ENCODE measurements around the gene IFRD2.

Gene IFRD2

DNA sequence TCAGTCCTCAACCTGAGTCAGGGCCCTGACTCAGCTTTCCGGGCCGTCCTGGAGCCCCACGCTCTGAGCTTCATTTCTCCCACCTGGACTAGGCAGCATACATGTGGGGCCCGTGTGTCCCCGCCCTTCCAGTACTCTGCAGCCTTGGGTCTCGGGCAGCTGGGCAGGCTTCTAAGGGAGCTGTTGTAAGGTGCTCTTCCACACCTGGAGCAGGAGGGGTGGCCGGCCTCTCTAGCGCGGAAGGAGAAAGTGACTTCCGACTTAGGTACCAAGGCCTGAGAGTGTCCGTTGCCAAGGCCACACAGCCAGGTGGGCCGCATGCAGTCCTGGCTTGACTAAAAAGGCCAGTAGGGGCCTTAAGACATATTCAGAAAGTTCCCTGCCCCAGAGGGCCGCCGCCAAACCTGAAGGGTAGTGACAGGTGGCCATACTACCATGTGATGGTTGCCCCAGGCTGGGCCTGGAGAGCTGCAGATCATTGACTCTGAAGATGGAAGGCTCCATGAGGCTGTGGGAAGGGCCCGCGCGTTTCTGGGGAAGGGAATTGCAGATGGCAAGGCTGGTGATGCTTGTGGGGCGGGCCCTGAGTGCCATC lies 32.7 kb downstream of the IFRD2 start:
- no peaks in the 10 kb centered on the region for H3K9me3 ChIP-seq (ENCODE audit: control insufficient read depth, low read length)
- WGBS, 2 experiments, result 70% methylated on average over 18 of the region's 18 CpGs
- peaks cover 47% of the 10 kb centered on the region for H3K4me1 ChIP-seq (ENCODE audit: control insufficient read depth, insufficient read depth, low read length)
- peaks cover 16% of the 10 kb centered on the region for H3K36me3 ChIP-seq (ENCODE audit: control insufficient read depth, insufficient read depth, low read length)
- peak overlapping the region; percentile 51 for H3K27ac ChIP-seq (ENCODE audit: insufficient read depth, low read depth, low read length, poor library complexity, severe bottlenecking)
- no peak overlapping the region for H3K4me3 ChIP-seq (ENCODE audit: insufficient read depth, low read depth, low read length)
- no peaks in the 10 kb centered on the region for H3K27me3 ChIP-seq (ENCODE audit: control insufficient read depth, insufficient read depth, low read length, poor library complexity, severe bottlenecking)

GRCh38 chr3:50258979-50259378 lies 33.2 kb downstream of the IFRD2 start:
- Histone ChIP-seq H3K36me3 (ENCODE audit: control insufficient read depth, insufficient read depth, low read length) (peaks cover 18% of the 10 kb centered on the region), H3K9me3 (ENCODE audit: control insufficient read depth, low read length) (no peaks in the 10 kb centered on the region), H3K27ac (ENCODE audit: insufficient read depth, low read depth, low read length, poor library complexity, severe bottlenecking) (no peak overlapping the region), H3K4me3 (ENCODE audit: insufficient read depth, low read depth, low read length) (no peak overlapping the region), H3K27me3 (ENCODE audit: control insufficient read depth, insufficient read depth, low read length, poor library complexity, severe bottlenecking) (no peaks in the 10 kb centered on the region), H3K4me1 (ENCODE audit: control insufficient read depth, insufficient read depth, low read length) (peaks cover 43% of the 10 kb centered on the region)
- WGBS, 2 experiments, result 90 to 91% methylated on average over 16 of the region's 16 CpGs

GRCh38 chr3:50258029-50258680 lies 34.1 kb downstream of the IFRD2 start:
- WGBS, 2 experiments, result 91 to 92% methylated on average over 16 to 17 of the region's 17 CpGs
- Histone ChIP-seq H3K27me3 (ENCODE audit: control insufficient read depth, insufficient read depth, low read length, poor library complexity, severe bottlenecking) (no peaks in the 10 kb centered on the region), H3K4me1 (ENCODE audit: control insufficient read depth, insufficient read depth, low read length) (peaks cover 36% of the 10 kb centered on the region), H3K27ac (ENCODE audit: insufficient read depth, low read depth, low read length, poor library complexity, severe bottlenecking) (peak overlapping the region; percentile 76), H3K4me3 (ENCODE audit: insufficient read depth, low read depth, low read length) (no peak overlapping the region), H3K9me3 (ENCODE audit: control insufficient read depth, low read length) (no peaks in the 10 kb centered on the region), H3K36me3 (ENCODE audit: control insufficient read depth, insufficient read depth, low read length) (peaks cover 20% of the 10 kb centered on the region)

DNA sequence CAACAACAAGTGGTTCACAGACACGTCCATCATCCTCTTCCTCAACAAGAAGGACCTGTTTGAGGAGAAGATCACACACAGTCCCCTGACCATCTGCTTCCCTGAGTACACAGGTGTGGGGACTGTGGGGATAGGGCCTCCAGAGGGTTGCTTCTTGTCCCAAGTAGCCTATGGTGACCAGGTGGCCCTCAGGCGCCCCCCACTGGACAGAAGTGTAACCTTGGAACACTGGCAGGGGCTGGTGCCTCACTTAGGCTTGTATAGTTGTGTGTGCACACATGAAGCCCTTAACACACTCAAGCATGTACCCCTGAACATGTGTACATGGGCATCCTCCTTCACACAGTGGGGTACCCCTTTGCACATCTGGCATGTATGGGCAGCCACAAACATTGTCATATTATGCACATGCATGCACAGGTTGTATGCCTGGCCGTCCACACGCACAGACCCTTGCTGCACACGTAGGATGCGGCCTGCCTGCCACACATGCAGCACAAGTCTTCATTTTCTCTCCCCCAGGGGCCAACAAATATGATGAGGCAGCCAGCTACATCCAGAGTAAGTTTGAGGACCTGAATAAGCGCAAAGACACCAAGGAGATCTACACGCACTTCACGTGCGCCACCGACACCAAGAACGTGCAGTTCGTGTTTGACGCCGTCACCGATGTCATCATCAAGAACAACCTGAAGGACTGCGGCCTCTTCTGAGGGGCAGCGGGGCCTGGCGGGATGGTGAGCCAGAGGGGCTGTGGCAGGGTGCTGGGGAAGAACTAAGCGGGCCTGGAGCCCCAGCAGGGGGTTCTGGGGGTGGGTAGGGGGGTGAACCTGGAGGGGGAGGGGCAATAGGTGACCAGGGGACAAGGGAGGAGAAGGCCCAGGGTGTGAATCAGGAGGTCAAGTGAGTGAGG lies 35.0 kb downstream of the IFRD2 start:
- Histone ChIP-seq H3K27ac (ENCODE audit: insufficient read depth, low read depth, low read length, poor library complexity, severe bottlenecking) (no peak overlapping the region), H3K4me1 (ENCODE audit: control insufficient read depth, insufficient read depth, low read length) (peaks cover 31% of the 10 kb centered on the region), H3K36me3 (ENCODE audit: control insufficient read depth, insufficient read depth, low read length) (peaks cover 29% of the 10 kb centered on the region), H3K4me3 (ENCODE audit: insufficient read depth, low read depth, low read length) (no peak overlapping the region), H3K27me3 (ENCODE audit: control insufficient read depth, insufficient read depth, low read length, poor library complexity, severe bottlenecking) (no peaks in the 10 kb centered on the region), H3K9me3 (ENCODE audit: control insufficient read depth, low read length) (no peaks in the 10 kb centered on the region)
- WGBS, 2 experiments, result 91% methylated on average over 20 of the region's 20 CpGs

DNA sequence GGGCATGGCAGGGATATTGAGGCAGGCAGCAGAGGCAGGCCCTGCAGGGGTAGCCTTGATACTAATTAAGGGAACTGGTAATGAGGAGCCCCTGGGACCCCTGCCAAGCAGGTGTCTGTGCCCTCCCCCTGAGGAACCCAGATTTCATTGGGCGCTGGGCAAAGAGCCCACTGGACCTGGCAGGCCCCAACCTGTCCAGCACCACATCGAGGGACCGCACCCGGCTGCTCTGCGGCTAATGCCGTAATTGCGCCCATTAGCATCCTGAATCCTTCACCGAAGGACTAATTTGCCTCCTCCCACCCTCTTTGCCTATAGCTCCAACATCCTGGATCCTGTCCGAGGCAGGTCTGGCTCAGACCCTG lies 37.0 kb downstream of the IFRD2 start:
- 96% methylated on average over 9 of the region's 9 CpGs for WGBS, 2 experiments
- no peaks in the 10 kb centered on the region for H3K27me3 ChIP-seq (ENCODE audit: control insufficient read depth, insufficient read depth, low read length, poor library complexity, severe bottlenecking)
- H3K27ac ChIP-seq (ENCODE audit: insufficient read depth, low read depth, low read length, poor library complexity, severe bottlenecking), result no peak overlapping the region
- H3K36me3 ChIP-seq (ENCODE audit: control insufficient read depth, insufficient read depth, low read length), result peaks cover 38% of the 10 kb centered on the region
- H3K4me3 ChIP-seq (ENCODE audit: insufficient read depth, low read depth, low read length), result no peak overlapping the region
- H3K4me1 ChIP-seq (ENCODE audit: control insufficient read depth, insufficient read depth, low read length), result peaks cover 17% of the 10 kb centered on the region
- no peaks in the 10 kb centered on the region for H3K9me3 ChIP-seq (ENCODE audit: control insufficient read depth, low read length)

- Histone ChIP-seq H3K4me1 (ENCODE audit: control insufficient read depth, insufficient read depth, low read length) (peaks cover 16% of the 10 kb centered on the region), H3K27me3 (ENCODE audit: control insufficient read depth, insufficient read depth, low read length, poor library complexity, severe bottlenecking) (no peaks in the 10 kb centered on the region), H3K36me3 (ENCODE audit: control insufficient read depth, insufficient read depth, low read length) (peaks cover 43% of the 10 kb centered on the region), H3K4me3 (ENCODE audit: insufficient read depth, low read depth, low read length) (no peak overlapping the region), H3K9me3 (ENCODE audit: control insufficient read depth, low read length) (no peaks in the 10 kb centered on the region), H3K27ac (ENCODE audit: insufficient read depth, low read depth, low read length, poor library complexity, severe bottlenecking) (no peak overlapping the region)
- 93 to 94% methylated on average over 8 of the region's 8 CpGs for WGBS, 2 experiments
Observed at GRCh38 chr3:50254577-50255250, 37.5 kb downstream of the IFRD2 start.

GRCh38 chr3:50251220-50251619 lies 41.0 kb downstream of the IFRD2 start:
- H3K36me3 ChIP-seq (ENCODE audit: control insufficient read depth, insufficient read depth, low read length), result peaks cover 33% of the 10 kb centered on the region
- 96% methylated on average over 8 of the region's 8 CpGs for WGBS, 2 experiments
- peaks cover 18% of the 10 kb centered on the region for H3K4me1 ChIP-seq (ENCODE audit: control insufficient read depth, insufficient read depth, low read length)
- no peaks in the 10 kb centered on the region for H3K9me3 ChIP-seq (ENCODE audit: control insufficient read depth, low read length)
- no peak overlapping the region for H3K27ac ChIP-seq (ENCODE audit: insufficient read depth, low read depth, low read length, poor library complexity, severe bottlenecking)
- no peaks in the 10 kb centered on the region for H3K27me3 ChIP-seq (ENCODE audit: control insufficient read depth, insufficient read depth, low read length, poor library complexity, severe bottlenecking)
- no peak overlapping the region for H3K4me3 ChIP-seq (ENCODE audit: insufficient read depth, low read depth, low read length)

GRCh38 chr3:50250514-50250913 lies 41.7 kb downstream of the IFRD2 start:
- Histone ChIP-seq H3K9me3 (ENCODE audit: control insufficient read depth, low read length) (no peaks in the 10 kb centered on the region), H3K27ac (ENCODE audit: insufficient read depth, low read depth, low read length, poor library complexity, severe bottlenecking) (no peak overlapping the region), H3K36me3 (ENCODE audit: control insufficient read depth, insufficient read depth, low read length) (peaks cover 29% of the 10 kb centered on the region), H3K4me1 (ENCODE audit: control insufficient read depth, insufficient read depth, low read length) (peaks cover 24% of the 10 kb centered on the region), H3K27me3 (ENCODE audit: control insufficient read depth, insufficient read depth, low read length, poor library complexity, severe bottlenecking) (no peaks in the 10 kb centered on the region), H3K4me3 (ENCODE audit: insufficient read depth, low read depth, low read length) (no peak overlapping the region)
- WGBS, 2 experiments, result 95 to 96% methylated on average over 4 of the region's 4 CpGs

- WGBS, 2 experiments, result 93 to 96% methylated on average over 5 of the region's 5 CpGs
- Histone ChIP-seq H3K36me3 (ENCODE audit: control insufficient read depth, insufficient read depth, low read length) (peaks cover 27% of the 10 kb centered on the region), H3K27me3 (ENCODE audit: control insufficient read depth, insufficient read depth, low read length, poor library complexity, severe bottlenecking) (no peaks in the 10 kb centered on the region), H3K4me3 (ENCODE audit: insufficient read depth, low read depth, low read length) (no peak overlapping the region), H3K9me3 (ENCODE audit: control insufficient read depth, low read length) (no peaks in the 10 kb centered on the region), H3K27ac (ENCODE audit: insufficient read depth, low read depth, low read length, poor library complexity, severe bottlenecking) (no peak overlapping the region), H3K4me1 (ENCODE audit: control insufficient read depth, insufficient read depth, low read length) (peaks cover 33% of the 10 kb centered on the region)
Observed at GRCh38 chr3:50249457-50249856, 42.8 kb downstream of the IFRD2 start.

GRCh38 chr3:50248387-50248786 lies 43.8 kb downstream of the IFRD2 start:
- Histone ChIP-seq H3K4me3 (ENCODE audit: insufficient read depth, low read depth, low read length) (no peak overlapping the region), H3K27ac (ENCODE audit: insufficient read depth, low read depth, low read length, poor library complexity, severe bottlenecking) (no peak overlapping the region), H3K9me3 (ENCODE audit: control insufficient read depth, low read length) (no peaks in the 10 kb centered on the region), H3K36me3 (ENCODE audit: control insufficient read depth, insufficient read depth, low read length) (peaks cover 25% of the 10 kb centered on the region), H3K4me1 (ENCODE audit: control insufficient read depth, insufficient read depth, low read length) (peaks cover 36% of the 10 kb centered on the region), H3K27me3 (ENCODE audit: control insufficient read depth, insufficient read depth, low read length, poor library complexity, severe bottlenecking) (no peaks in the 10 kb centered on the region)
- WGBS, 2 experiments, result 77 to 82% methylated on average over 3 of the region's 3 CpGs
